ENCODE data around the gene RAB24. TPM values are rescaled to one million over a fixed set of nuclear protein-coding genes. Genes with fewer than 3 reads are reported as not detected.
A peak's percentile ranks its signal among the peaks of the same experiment; 100 is the strongest.

The RAB24 gene
- total and polyA plus RNA-seq, 7 experiments from 2014 or later = 14.9 to 47.5 (median 23.7) TPM

- ChIA-PET CTCF (interaction anchor here (1.1 to 1.3 kb wide), 2 partner anchors 8 to 188 kb away, joined by 3 read pairs; no protein-coding TSS in a partner anchor), POLR2A (interaction anchor here (0.6 to 1.3 kb wide), 5 partner anchors 9 to 167 kb away, joined by 3 to 6 read pairs (median 4); no protein-coding TSS in a partner anchor)
- intact Hi-C loops (cut with micrococcal nuclease) = loop anchor here (2.0 to 10.0 kb wide), 5 partner anchors 167 to 854 kb away; partner anchors contain the start of genes FAF2 (in 1 of the 2), NSD1 (in 1 of the 2), RNF44 (in 1 of the 2) and UIMC1 (in 1 of the 2)
- H3K36me3 ChIP-seq (ENCODE audit: control insufficient read depth in 2 of 3, insufficient read depth in 3 of 3, low read length in 3 of 3) = peaks cover 0 to 10% (median 3%) of the 10 kb centered on the region in 3 experiments
- peaks cover 0 to 2% (median 0%) of the 10 kb centered on the region in 11 donors for H3K9me3 Mint-ChIP-seq
- H3K27me3 ChIP-seq (ENCODE audit: control insufficient read depth in 2 of 2, insufficient read depth in 2 of 2, low read length in 2 of 2) = no peaks in the 10 kb centered on the region
- H3K4me1 ChIP-seq (ENCODE audit: control insufficient read depth in 2 of 2, insufficient read depth in 2 of 2, low read length in 2 of 2) = peaks cover 50 to 52% of the 10 kb centered on the region in 2 donors
- H3K27ac Mint-ChIP-seq = peak overlapping the region; percentile 78 to 94 (median 87)
- no peak for ATAC-seq
- H3K4me3 Mint-ChIP-seq = peak overlapping the region; percentile 84 to 95 (median 88)
- no peaks in the 10 kb centered on the region for H3K27me3 Mint-ChIP-seq
- H3K9me3 ChIP-seq (ENCODE audit: control insufficient read depth in 2 of 3, low read length in 3 of 3) = no peaks in the 10 kb centered on the region
- peaks cover 0 to 42% (median 6%) of the 10 kb centered on the region in 5 donors for H3K36me3 Mint-ChIP-seq
- H3K4me3 ChIP-seq (ENCODE audit: low read length) = no peak overlapping the region
- peak overlapping the region; percentile 36 for H3K27ac ChIP-seq (ENCODE audit: low read depth, low read length)
- peaks cover 58 to 86% (median 74%) of the 10 kb centered on the region in 7 donors for H3K4me1 Mint-ChIP-seq
- no peak for DNase-seq
Observed at GRCh38 chr5:177301503-177302165, 1.9 kb downstream of the RAB24 start.

GRCh38 chr5:177300951-177301350 lies 2.6 kb downstream of the RAB24 start:
- ATAC-seq = no peak
- H3K4me1 ChIP-seq (ENCODE audit: control insufficient read depth in 2 of 2, insufficient read depth in 2 of 2, low read length in 2 of 2) = peaks cover 56 to 59% of the 10 kb centered on the region in 2 donors
- Mint-ChIP-seq H3K36me3 (peaks cover 0 to 42% (median 5%) of the 10 kb centered on the region in 5 donors), H3K4me1 (peaks cover 63 to 87% (median 77%) of the 10 kb centered on the region in 7 donors), H3K9me3 (peaks cover 0 to 2% (median 0%) of the 10 kb centered on the region in 11 donors), H3K27ac (peak overlapping the region; percentile 81 to 96 (median 88)), H3K27me3 (no peaks in the 10 kb centered on the region), H3K4me3 (peak overlapping the region; percentile 1 to 95 (median 60))
- no peak overlapping the region for H3K4me3 ChIP-seq (ENCODE audit: low read length)
- H3K9me3 ChIP-seq (ENCODE audit: control insufficient read depth in 2 of 3, low read length in 3 of 3) = no peaks in the 10 kb centered on the region
- peaks cover 0 to 4% (median 3%) of the 10 kb centered on the region in 3 experiments for H3K36me3 ChIP-seq (ENCODE audit: control insufficient read depth in 2 of 3, insufficient read depth in 3 of 3, low read length in 3 of 3)
- no peak for DNase-seq
- ChIA-PET POLR2A (interaction anchor here (0.6 to 4.2 kb wide), 5 partner anchors 8 to 107 kb away, joined by 3 to 18 read pairs (median 4); no protein-coding TSS in a partner anchor), CTCF (interaction anchor here (1.1 to 1.3 kb wide), 2 partner anchors 9 to 187 kb away, joined by 3 read pairs; no protein-coding TSS in a partner anchor)
- intact Hi-C loops (cut with micrococcal nuclease) = loop anchor here (1.0 to 10.0 kb wide), 6 partner anchors 166 to 854 kb away; partner anchors contain the start of genes FAF2 (in 1 of the 2), NSD1 (in 1 of the 2), RNF44 (in 1 of the 2) and TMED9 (in 1 of the 2)
- peak overlapping the region; percentile 58 for H3K27ac ChIP-seq (ENCODE audit: low read depth, low read length)
- H3K27me3 ChIP-seq (ENCODE audit: control insufficient read depth in 2 of 2, insufficient read depth in 2 of 2, low read length in 2 of 2) = no peaks in the 10 kb centered on the region

GRCh38 chr5:177300236-177300880 lies 3.2 kb downstream of the RAB24 start:
- peak overlapping the region; percentile 81 to 96 (median 88) for H3K27ac Mint-ChIP-seq
- DNase-seq = peak in 7 of 9 donors; percentile 36 to 76 (median 42)
- POLR2A ChIA-PET = interaction anchor here (0.8 to 4.2 kb wide), 2 partner anchors 9 to 72 kb away, joined by 3 to 18 read pairs; no protein-coding TSS in a partner anchor

GRCh38 chr5:177299697-177300096 lies 3.8 kb downstream of the RAB24 start:
- intact Hi-C loops (cut with micrococcal nuclease) = loop anchor here (1.0 to 10.0 kb wide), 6 partner anchors 165 to 852 kb away; partner anchors contain the start of genes FAF2 (in 1 of the 2), NSD1 (in 1 of the 2), RNF44 (in 1 of the 2) and TMED9 (in 1 of the 2)
- POLR2A ChIA-PET = interaction anchor here (4.2 kb wide), 1 partner anchor 10 kb away, joined by 18 read pairs; no protein-coding TSS in a partner anchor
- Histone ChIP-seq H3K27me3 (ENCODE audit: control insufficient read depth in 2 of 2, insufficient read depth in 2 of 2, low read length in 2 of 2) (no peaks in the 10 kb centered on the region), H3K9me3 (ENCODE audit: control insufficient read depth in 2 of 3, low read length in 3 of 3) (no peaks in the 10 kb centered on the region), H3K4me1 (ENCODE audit: control insufficient read depth in 2 of 2, insufficient read depth in 2 of 2, low read length in 2 of 2) (peaks cover 51 to 53% of the 10 kb centered on the region in 2 donors), H3K36me3 (ENCODE audit: control insufficient read depth in 2 of 3, insufficient read depth in 3 of 3, low read length in 3 of 3) (peaks cover 0 to 11% (median 5%) of the 10 kb centered on the region in 3 experiments), H3K4me3 (ENCODE audit: low read length) (no peak overlapping the region), H3K27ac (ENCODE audit: low read depth, low read length) (peak overlapping the region; percentile 58)
- ATAC-seq = no peak
- peaks cover 0 to 2% (median 0%) of the 10 kb centered on the region in 11 donors for H3K9me3 Mint-ChIP-seq
- peak overlapping the region in 7 of 10 donors; percentile 42 to 95 (median 66) for H3K4me3 Mint-ChIP-seq
- peaks cover 0 to 41% (median 11%) of the 10 kb centered on the region in 5 donors for H3K36me3 Mint-ChIP-seq
- CTCF ChIA-PET = interaction anchor here (1.5 kb wide), 1 partner anchor 10 kb away, joined by 4 read pairs; no protein-coding TSS in a partner anchor
- peaks cover 57 to 87% (median 75%) of the 10 kb centered on the region in 7 donors for H3K4me1 Mint-ChIP-seq
- H3K27me3 Mint-ChIP-seq = no peaks in the 10 kb centered on the region
- no peak for DNase-seq
- H3K27ac Mint-ChIP-seq = peak overlapping the region; percentile 67 to 91 (median 87)

More at GRCh38 chr5:177300236-177300880, 3.2 kb downstream of the RAB24 start:
- ATAC-seq = peak; percentile 75
- Histone ChIP-seq H3K4me3 (ENCODE audit: low read length) (no peak overlapping the region), H3K27ac (ENCODE audit: low read depth, low read length) (peak overlapping the region; percentile 58), H3K27me3 (ENCODE audit: control insufficient read depth in 2 of 2, insufficient read depth in 2 of 2, low read length in 2 of 2) (no peaks in the 10 kb centered on the region), H3K36me3 (ENCODE audit: control insufficient read depth in 2 of 3, insufficient read depth in 3 of 3, low read length in 3 of 3) (peaks cover 0 to 4% (median 4%) of the 10 kb centered on the region in 3 experiments), H3K9me3 (ENCODE audit: control insufficient read depth in 2 of 3, low read length in 3 of 3) (no peaks in the 10 kb centered on the region), H3K4me1 (ENCODE audit: control insufficient read depth in 2 of 2, insufficient read depth in 2 of 2, low read length in 2 of 2) (peaks cover 57 to 58% of the 10 kb centered on the region in 2 donors)
- Mint-ChIP-seq H3K4me1 (peaks cover 63 to 87% (median 77%) of the 10 kb centered on the region in 7 donors), H3K27me3 (no peaks in the 10 kb centered on the region), H3K36me3 (peaks cover 0 to 42% (median 8%) of the 10 kb centered on the region in 5 donors), H3K9me3 (peaks cover 0 to 2% (median 0%) of the 10 kb centered on the region in 11 donors), H3K4me3 (peak overlapping the region; percentile 10 to 95 (median 67))
- intact Hi-C loops (cut with micrococcal nuclease) = loop anchor here (1.0 to 10.0 kb wide), 6 partner anchors 166 to 853 kb away; partner anchors contain the start of genes FAF2 (in 1 of the 2), NSD1 (in 1 of the 2), RNF44 (in 1 of the 2) and TMED9 (in 1 of the 2)
- CTCF ChIA-PET = interaction anchor here (1.5 kb wide), 1 partner anchor 10 kb away, joined by 4 read pairs; no protein-coding TSS in a partner anchor

- ATAC-seq = no peak
- POLR2A ChIA-PET = interaction anchor here (4.2 kb wide), 1 partner anchor 11 kb away, joined by 18 read pairs; no protein-coding TSS in a partner anchor
- no peaks in the 10 kb centered on the region for H3K27me3 Mint-ChIP-seq
- H3K4me3 Mint-ChIP-seq = peak overlapping the region in 1 of 10 donors; percentile 5
- CTCF ChIA-PET = interaction anchor here (1.3 kb wide), 1 partner anchor 12 kb away, joined by 5 read pairs; no protein-coding TSS in a partner anchor
- H3K27ac Mint-ChIP-seq = peak overlapping the region in 7 of 9 donors; percentile 1 to 93 (median 73)
- intact Hi-C loops (cut with micrococcal nuclease) = no loop called here
- peaks cover 0 to 2% (median 0%) of the 10 kb centered on the region in 11 donors for H3K9me3 Mint-ChIP-seq
- no peak overlapping the region for H3K4me3 ChIP-seq (ENCODE audit: low read length)
- DNase-seq = no peak
- no peaks in the 10 kb centered on the region for H3K27me3 ChIP-seq (ENCODE audit: control insufficient read depth in 2 of 2, insufficient read depth in 2 of 2, low read length in 2 of 2)
- peaks cover 0 to 35% (median 13%) of the 10 kb centered on the region in 5 donors for H3K36me3 Mint-ChIP-seq
- H3K9me3 ChIP-seq (ENCODE audit: control insufficient read depth in 2 of 3, low read length in 3 of 3) = no peaks in the 10 kb centered on the region
- H3K4me1 ChIP-seq (ENCODE audit: control insufficient read depth in 2 of 2, insufficient read depth in 2 of 2, low read length in 2 of 2) = peaks cover 46 to 50% of the 10 kb centered on the region in 2 donors
- peaks cover 0 to 28% (median 18%) of the 10 kb centered on the region in 3 experiments for H3K36me3 ChIP-seq (ENCODE audit: control insufficient read depth in 2 of 3, insufficient read depth in 3 of 3, low read length in 3 of 3)
- H3K27ac ChIP-seq (ENCODE audit: low read depth, low read length) = no peak overlapping the region
- H3K4me1 Mint-ChIP-seq = peaks cover 49 to 80% (median 67%) of the 10 kb centered on the region in 7 donors
Observed at GRCh38 chr5:177297922-177298321, 5.6 kb downstream of the RAB24 start.
